Myocyte (in vitro differentiated cells): Measurements from ENCODE around the gene XXYLT1. TPM values are rescaled to one million over a fixed set of nuclear protein-coding genes. Genes with fewer than 3 reads are reported as not detected.

ENCODE experiments used
- DNase-seq: peaks from one replicate; pipeline ENCODE4 v3.0.0-alpha.2; 2012; ENCODE audit warnings: low read depth
- total RNA-seq: library from RNA; depleted of rRNA; stranded (reverse); fragments of >200 nt; gene quantifications from 2 replicates; pipeline ENCODE4 v1.2.3, GENCODE V29; 2014

Gene XXYLT1
- total RNA-seq, 1 donor from 2014 or later, result 14.5 TPM

DNA sequence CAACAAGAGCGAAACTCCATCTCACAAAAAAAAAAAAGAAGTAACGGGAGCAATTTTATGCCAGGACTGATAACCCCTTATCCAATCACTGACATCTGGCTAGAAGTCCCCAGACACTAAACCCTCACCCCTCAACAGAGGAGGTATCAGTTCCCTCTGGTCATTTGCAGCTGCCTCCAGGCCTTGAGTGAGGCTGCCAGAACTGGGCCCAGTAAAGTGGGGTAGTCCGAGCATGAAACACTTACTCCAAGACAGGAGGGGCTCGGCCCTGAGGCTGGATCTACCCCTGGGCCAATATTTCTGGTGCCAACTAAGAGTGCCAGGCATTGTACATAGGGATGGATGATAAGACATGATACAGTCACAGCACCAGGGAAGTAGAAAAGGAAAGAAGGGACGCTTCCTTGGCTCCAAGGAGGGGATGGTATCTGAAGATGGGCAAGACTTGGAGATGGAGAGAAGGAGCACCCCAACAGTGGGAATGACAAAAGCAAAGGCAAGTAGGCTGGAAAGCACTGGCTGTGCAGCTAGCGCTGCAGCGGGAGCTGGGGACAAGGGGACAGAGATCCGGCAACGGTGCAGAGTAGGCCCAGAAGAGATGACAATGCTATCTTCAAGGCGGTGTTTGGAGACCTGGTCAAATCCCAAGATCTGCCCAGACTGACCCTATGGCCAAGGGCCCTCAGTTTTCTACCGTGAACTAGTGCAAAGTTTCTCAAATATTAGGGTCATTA lies 2.2 kb downstream of the XXYLT1 start:
- DNase-seq, result no peak

DNA sequence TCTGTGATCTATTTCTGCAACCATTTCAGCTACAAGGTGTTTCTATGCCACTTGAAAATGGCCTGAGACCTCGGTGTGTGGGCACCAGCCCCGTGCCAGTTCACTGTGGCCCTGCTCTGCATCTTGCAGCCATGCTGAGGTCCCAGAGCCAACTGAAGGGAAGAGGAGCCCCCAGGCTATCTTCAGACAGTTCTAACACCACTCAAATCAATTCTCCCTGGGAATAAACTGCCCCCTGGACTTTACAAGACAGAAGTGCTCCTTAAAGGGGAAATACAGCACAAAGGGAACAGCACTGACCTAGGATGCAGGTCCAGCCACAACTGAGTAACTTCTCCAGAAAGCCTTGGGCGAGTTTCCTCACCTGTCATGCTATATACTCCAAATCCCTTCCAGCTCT lies 3.9 kb downstream of the XXYLT1 start:
- DNase-seq, result no peak

DNA sequence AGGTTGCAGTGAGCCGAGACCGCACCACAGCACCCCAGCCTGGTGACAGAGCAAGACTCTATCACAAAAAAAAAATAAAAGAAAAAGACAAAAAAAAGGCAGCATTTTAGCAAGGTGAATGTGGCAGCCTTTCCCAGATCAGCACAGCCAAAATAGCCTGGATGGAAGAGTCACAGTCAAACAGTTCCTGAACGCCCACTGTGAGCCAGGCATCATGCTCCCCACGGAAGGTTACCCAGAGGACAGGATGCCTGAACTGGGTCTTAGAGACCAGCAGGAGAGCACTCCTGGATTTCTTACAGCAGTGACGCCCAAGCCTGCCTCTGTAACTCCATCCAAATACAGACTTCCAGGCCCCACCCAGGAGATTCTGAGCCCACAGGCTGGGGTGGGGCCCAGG lies 4.5 kb downstream of the XXYLT1 start:
- no peak for DNase-seq

DNA sequence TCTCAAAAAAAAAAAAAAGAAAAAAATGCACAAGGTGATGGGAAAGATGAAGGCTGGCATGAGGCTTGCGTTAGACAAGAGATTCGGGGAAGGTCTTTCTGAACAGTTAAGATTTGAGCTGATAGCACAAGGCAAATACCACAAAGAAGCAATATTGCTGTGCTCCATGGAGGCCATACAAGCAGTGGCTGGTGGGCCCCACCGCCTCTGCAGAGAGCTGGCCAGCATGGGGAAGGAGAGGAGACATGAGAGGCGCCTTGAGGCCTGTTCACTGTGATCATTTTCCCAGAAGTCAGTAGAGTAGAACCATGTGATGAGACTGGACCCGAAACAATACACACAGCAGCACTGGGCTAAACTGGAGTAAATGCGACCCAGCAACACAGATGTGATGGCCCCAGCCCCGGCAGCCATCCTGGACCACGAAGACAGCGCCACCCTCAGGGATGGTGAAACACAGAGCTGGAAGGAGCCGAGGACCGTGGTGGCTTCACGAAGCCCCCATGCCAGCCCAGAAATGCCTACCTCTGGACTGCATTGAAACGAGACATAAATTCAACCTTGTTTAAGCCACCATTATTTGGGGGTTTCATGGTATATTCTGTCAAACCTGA lies 5.5 kb downstream of the XXYLT1 start:
- no peak for DNase-seq

DNA sequence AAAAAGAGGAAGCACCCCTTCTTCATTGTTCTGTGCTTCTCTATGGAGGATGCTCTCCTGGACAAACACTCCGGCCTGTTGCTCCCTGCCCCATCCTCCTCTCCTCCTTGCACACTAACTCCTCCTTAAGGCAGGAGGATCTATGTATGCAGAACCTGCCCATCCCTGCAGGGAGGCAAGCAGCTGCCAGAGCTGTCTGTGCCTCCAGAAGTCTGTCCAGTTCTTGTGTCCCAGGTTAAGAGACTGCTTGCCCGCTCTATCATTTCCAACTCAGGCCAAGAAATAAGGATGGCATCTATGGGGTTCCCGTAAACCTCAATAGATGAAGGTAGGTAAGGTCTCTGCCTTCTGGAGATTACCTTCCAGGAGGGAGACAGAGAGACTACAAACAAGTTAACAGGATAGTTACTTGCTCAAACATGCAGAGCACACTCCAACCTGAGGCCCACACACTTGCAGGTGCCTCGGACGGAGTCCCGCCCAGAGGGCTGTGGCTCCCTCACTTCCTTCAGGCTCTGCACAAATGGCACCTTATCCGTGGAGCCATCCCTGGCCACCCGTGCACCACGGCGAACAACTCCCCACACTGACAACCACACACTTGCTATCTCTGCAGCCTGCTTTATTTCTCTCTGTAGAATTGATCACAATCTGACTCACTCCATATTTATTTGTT lies 6.9 kb downstream of the XXYLT1 start:
- DNase-seq, result no peak

DNA sequence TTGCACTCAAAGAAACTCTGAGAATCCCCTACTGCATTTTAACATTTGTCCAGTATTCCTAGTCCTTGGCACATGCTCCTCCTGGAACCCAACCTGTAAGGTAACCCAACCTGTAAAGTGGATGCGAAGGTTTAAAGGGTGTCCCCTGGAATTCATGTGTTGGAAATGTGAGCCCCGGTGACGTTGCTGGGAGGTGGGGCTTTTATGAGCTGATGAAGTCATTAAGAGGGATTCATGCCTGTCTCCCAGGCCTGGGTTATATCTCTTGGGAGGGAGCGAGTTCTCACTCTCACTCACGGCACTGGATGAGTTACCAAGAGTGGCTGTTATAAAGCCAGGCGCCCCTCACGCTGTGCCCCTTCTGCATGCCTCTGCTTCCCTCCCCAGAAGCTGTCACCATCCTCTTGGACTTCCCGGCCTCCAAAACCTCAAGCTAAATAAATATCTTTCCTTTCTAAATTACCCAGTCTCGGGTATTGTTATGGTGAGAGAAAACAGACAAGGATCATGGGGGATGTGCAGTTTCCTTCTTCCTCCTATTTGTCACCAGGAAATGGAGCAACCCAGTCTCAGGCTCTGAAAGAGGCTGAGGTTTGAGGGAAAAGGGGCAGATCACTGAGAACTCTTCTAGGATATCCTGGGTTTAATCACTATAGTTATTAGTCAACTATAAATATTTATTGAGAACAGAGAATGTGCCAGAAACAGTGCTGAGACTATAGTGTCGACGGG lies 7.6 kb downstream of the XXYLT1 start:
- no peak for DNase-seq

DNA sequence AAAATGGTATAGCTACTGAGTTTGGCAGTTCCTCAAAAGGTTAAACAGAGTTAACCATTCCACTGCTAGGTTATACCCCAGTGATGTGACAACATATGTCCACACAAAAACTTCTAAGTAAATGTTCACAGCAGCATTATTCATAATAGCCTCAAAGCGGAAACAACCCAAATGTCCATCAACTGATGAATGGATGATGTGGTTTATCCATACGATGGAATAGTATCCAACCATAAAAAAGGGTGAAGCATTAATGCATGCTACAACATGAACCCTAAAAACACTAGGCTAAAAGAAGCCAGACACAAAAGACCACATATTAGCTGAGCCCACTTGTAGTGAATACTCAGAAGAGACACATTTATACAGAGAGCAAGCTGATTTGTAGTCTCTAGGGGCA lies 9.0 kb downstream of the XXYLT1 start:
- DNase-seq, result no peak

DNA sequence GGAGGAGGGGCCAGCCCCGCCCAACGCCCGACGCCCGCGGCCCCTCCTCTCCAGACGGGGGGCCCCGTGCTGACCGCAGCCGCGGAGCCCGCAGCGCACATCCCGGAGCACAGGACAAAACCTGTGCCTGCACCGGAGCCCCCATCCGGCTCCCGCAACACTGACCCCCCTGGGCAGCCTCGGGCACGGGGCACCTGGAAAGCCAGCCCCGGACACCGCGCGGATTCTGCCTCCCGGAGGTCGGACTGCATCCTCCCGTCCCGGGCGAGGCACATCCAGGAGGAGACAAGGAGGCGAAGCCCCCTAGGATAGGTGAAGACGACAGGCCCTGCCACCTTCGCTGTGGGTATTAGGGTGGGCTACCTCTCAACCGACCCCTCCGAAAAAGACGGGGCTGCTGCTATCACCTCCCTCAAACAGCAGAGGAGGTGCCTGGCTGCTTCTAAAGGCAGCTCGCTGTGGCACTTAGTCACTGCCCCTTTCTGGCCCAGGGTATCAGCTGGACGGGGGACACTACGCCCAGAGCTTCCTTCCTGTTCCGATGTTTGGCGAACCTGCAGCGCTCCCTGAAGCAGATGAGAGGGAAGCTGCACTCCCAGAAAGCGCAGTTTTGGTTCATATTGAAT lies 10.6 kb downstream of the XXYLT1 start:
- no peak for DNase-seq

DNA sequence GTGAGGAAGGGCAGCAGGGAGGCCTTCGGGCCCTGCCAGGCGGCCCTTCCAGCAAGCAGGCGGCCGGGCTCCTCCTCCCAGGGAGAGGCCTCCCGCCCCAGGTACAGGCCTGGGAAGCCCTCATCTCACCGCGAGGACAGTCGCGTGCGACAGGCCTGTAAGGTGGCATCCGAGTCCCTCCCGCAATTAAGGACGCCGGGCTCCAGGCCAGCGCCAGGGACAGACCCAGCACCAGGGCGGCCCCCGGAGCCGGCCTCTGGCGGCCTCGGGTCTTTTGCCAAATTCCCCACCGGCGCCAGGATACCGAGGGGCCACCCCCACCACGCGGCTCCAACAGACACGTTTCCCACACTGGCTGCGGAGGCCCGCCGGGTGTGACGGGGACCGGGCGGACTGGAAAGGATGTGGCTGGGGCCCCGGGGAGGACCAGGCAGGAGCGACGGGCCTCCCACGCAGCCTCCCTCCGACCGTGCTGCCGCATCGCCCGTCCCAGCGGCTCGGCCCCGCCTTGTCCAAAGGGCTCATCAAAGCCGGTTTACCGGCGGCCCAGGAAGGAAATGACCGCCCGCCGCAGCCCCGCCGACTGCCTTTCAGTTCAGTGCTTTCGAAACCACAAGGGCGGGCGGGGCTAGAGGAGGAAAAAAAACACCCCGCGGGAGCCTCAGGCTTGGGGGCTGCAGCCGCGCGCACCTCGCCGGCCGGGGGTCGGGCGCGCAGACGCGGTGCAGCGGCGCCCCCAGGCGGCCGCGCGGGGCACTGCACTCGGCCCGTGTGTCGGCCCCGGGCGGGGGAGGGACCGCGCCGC lies 11.3 kb downstream of the XXYLT1 start:
- peak; percentile 90 for DNase-seq

DNA sequence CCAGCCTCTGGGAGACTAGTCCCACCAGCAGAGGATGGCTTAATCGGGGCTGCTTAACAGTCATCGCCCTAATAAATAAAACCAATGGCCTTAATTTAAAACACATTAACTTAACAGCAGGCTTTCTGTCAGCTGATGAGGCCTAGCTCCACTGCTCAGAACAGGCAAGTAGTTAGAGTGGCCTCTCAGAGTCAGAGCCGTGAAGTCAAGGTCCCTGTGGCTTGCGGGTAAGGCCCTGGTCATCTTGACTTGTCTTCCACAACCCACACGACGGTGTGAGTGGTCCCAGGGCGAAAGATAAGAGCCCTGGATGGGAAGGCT lies 11.8 kb downstream of the XXYLT1 start:
- peak; percentile 35 for DNase-seq

DNA sequence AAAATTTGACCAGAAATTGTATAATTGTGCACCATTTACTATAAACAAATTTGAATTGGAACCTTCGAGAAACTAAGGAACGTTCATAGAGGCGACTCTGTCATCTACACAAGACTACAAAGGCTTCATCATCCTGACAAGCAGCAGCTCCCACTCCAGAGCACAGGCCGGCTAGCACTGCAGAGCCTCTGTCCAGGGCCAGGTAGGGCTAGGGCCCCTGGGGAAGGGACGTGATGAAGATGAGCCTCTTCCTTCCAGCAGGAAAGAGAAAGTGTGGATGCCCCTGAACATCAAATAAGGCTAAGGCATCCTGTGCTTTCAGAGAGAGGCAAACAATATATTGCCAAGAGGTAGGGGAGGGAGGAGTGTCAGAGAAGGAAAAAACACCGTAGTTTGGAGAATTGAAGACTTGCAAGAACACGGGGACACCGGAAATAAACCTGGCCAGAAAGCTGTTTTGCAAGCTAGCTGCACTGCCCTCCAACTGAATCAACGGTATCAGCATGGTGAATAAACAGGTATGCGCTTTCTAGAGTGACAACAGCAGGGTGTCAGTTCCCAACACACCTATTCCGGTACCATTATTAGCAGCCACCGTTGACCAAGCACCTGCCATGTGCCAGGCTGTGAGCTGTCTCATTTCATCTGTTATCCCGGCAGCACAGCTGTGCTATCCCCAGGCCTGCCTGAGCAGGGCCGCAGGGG lies 12.4 kb downstream of the XXYLT1 start:
- DNase-seq, result peak; percentile 53

DNA sequence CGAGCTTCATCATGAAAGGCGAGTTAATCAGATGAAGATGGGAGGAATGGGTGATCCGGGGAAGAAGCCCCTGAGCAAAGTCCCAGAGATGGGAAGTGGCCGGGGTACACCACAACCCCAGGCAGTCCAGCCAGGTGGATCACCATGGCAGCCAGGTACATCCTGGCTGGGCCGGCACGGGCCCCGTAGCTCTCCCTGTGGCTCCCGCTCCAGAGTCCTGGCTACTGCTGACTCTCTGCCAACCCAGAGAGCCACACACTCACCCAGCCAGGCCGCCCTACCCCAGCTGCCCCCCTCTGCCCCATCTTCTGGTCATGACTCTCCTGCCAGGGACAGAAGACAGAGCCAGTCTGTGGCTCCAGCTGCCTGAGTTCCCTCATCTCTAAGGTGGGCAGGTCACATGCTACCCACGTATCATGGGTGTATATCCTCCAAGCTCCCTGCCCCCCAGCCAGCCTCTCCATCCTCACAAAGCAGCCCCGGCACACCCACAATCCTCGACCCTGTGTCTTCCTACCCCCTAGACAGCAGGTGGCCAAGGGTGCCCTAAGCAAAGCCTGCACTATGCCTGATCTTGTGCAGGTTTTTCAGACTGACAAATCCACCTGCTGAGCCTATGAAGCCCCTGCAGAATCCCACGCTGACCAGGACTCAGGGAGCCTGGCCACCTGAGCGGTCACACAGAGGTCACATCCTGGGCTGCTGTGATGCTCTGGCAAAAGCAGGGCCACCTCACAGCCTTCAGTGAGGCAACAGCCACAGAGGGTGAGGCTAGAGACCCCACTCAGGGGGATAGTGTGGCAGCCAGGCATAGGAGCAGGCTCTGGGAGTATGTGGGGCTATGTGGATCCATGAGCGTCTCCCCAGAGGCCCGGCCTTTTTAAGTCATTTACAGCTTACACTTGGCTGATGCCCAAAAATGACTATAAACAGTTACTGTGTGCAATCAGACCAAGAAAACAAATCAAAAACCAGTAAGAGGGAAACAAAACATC lies 13.2 kb downstream of the XXYLT1 start:
- no peak for DNase-seq

DNA sequence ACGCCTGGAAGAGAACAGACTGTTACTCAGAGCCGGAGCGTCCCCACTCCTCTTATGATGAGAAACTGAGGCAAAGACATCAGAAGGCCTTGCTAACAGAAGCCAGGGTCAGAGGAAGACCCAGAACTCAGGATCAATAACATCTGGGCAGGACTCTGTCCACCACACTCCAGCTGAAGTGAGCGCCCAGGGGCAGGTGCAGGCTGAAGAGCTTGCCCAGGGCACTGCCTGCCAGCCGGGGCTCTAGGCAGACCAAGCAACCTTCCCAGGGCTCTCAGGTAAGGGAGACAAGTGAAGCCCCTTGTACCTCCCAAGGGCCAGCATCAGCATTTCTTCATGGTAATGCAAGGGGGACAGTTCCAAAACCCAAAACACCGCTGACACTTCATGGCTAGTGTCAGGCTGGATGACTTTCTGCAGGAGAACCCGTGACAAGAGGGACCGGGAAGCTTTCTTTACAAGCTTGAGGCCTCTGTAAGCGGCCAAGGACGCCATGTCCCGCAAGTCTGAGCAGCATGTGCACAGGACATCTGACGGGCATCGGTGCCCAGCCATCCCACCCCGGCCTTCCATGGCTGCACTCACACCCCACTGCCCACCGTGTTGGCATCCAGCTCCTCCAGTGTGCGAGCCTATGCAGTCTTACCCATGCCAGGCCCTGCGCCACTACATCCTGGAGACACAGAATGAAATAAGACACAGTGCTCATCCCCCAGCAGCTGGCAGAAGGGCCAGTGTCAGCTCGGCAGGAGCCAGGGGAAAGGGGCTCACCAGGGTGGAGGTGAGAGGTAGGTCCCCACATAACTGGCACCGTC lies 14.1 kb downstream of the XXYLT1 start:
- no peak for DNase-seq

DNA sequence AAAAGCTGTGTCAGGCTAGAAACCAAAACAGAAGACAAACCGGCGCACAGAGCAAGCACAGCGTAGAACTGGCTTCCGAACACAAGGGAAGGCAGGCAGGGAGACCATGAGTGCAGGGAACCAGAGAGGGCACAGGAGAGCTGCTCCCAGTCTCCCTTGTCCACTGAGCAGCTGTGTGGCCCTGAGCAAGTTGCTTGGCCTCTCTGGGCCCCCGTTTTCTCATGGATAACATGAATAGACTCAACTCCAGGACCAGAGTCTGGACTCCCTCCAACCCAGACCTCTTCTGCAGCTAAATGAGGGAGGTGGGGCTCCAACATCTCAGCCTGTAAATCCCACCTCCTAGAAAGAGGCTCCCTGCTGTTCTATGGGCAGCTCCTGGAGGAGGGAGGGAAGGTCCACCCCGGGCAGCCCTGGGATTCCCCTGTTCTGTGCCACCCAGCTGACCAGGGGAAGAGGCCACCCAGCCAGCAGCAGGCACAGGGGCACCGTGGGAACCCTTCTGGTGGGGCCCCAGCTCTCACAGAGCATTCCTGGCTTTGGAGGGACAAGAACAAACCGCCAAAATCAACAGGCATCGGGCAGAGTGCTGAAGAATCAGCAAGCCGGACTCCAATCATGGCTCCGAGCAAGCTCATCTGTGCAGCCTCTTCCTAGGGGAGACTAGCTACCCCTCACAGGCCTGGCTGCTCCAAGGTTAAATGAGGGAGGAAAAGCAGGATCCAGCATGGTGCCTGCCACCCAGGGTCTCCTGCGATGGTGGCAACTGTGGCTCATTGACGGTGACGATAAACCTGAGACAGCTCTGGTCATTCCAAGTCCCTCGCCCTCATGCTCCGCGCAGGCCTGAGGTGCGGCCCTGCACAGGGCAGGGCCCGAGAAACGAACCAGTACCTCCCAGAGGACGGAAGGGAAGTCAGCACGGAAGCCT lies 15.1 kb downstream of the XXYLT1 start:
- DNase-seq, result no peak

DNA sequence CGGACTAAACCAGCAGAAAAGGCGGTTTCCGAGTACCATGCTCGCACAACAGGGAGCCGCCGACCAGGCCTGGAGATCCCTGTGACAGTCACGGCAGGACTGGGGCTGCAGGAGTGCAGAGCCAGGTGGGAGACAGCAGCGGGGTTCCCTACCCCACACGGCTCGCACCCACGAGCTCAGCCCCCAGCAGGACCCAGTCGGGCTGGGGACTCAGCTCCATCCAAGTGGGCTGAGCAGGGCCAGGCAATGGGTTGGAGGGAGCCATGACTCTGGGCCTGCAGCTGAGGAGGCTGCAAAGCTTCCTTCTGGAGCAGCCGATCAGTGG lies 15.8 kb downstream of the XXYLT1 start:
- DNase-seq, result no peak

DNA sequence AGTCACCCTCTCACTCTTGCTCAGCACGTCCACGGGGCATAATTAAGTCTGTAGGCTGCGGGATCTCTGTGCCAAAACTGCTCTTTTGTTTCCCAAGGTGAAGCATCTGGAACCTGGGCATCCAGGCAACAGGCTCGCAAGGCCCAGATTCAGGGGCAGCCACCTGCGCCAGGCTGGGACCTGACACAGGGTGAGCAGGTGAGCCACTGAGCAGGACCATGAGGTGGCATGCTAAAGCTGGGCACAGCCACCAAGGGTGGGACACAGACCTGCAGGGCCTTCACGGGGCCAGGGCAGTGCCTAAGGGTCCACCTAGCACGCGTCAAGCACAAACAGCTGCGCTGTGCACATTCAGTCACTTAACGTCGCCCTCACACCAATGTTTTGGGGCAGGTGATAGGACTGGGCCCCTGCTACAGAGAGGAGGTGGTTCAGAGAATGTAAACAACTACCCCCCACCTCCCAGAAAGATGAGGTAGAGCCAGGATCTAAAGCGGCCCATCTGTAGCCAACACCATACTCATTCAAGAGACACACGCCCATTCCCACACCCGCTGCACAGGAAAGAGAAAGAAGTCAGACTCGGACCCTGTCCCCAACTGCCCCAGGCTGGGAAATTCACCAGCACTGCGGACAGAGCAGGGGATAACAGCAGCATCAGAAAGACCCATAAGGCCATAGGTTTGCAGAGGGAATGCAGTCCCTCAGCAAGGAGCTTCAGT lies 16.3 kb downstream of the XXYLT1 start:
- no peak for DNase-seq
